ENCODE results near the gene CYB5B. TPM values are rescaled to one million over a fixed set of nuclear protein-coding genes. Genes with fewer than 3 reads are reported as not detected.
A peak's percentile ranks its signal among the peaks of the same experiment; 100 is the strongest.

CYB5B gene
- polyA plus RNA-seq, 1 donor (not counting 4 experiments of a cell fraction or from before 2014, with no cell fraction given), result 287 TPM

DNA sequence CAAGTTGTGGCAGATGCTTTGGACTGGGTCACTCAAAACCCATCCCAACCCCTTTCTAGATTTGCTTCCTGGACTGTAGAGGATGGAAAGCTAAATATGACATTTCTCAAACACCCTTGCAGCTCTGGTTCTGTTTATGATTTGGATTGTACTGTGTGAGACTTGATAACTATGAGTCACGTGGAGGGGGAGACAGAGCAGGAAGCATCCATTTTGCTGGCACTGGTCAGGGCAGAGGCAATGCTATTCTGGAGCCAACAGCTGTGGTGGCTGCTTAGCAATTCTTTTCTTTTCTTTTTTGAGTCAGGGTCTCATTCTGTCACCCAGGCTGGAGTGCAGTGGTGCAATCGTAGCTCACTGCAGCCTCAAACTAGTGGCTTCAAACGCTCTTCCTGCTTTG is 25.1 kb upstream of the CYB5B start:
- Histone ChIP-seq H3K9me3 (ENCODE audit: control insufficient read depth, low read depth, low read length) (no peaks in the 10 kb centered on the region), H4K20me1 (ENCODE audit: control insufficient read depth, extremely low read depth, insufficient read depth, low read length) (no peaks in the 10 kb centered on the region), H3K4me3 (ENCODE audit: control insufficient read depth in 2 of 3, extremely low read depth in 1 of 3, insufficient read depth in 2 of 3, low read depth in 1 of 3, low read length in 3 of 3) (no peak overlapping the region), H3K36me3 (ENCODE audit: control insufficient read depth in 2 of 2, extremely low read depth in 1 of 2, insufficient read depth in 2 of 2, low read length in 2 of 2) (no peaks in the 10 kb centered on the region), H2AFZ (ENCODE audit: control insufficient read depth, low read length) (peak overlapping the region; percentile 30), H3K4me1 (ENCODE audit: control insufficient read depth, extremely low read depth, insufficient read depth, low read length) (peaks cover 42% of the 10 kb centered on the region), H3K79me2 (ENCODE audit: control insufficient read depth, insufficient read depth, low read length) (no peaks in the 10 kb centered on the region), H3K9ac (ENCODE audit: control insufficient read depth, extremely low read depth, insufficient read depth, low read length) (no peak overlapping the region), H3K27me3 (ENCODE audit: control insufficient read depth, extremely low read depth, insufficient read depth, low read length) (no peaks in the 10 kb centered on the region), H3K4me2 (ENCODE audit: control insufficient read depth, extremely low read depth, insufficient read depth, low read depth, low read length) (no peak overlapping the region), H3K9me1 (ENCODE audit: control insufficient read depth, extremely low read depth, insufficient read depth, low read length) (no peaks in the 10 kb centered on the region), H3K27ac (ENCODE audit: control insufficient read depth, insufficient read depth, low read length) (no peak overlapping the region)
- TF ChIP-seq, protein P1, sequence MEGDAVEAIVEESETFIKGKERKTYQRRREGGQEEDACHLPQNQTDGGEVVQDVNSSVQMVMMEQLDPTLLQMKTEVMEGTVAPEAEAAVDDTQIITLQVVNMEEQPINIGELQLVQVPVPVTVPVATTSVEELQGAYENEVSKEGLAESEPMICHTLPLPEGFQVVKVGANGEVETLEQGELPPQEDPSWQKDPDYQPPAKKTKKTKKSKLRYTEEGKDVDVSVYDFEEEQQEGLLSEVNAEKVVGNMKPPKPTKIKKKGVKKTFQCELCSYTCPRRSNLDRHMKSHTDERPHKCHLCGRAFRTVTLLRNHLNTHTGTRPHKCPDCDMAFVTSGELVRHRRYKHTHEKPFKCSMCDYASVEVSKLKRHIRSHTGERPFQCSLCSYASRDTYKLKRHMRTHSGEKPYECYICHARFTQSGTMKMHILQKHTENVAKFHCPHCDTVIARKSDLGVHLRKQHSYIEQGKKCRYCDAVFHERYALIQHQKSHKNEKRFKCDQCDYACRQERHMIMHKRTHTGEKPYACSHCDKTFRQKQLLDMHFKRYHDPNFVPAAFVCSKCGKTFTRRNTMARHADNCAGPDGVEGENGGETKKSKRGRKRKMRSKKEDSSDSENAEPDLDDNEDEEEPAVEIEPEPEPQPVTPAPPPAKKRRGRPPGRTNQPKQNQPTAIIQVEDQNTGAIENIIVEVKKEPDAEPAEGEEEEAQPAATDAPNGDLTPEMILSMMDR (optimal IDR thresholded peaks at IDR 0.05 in 1 of 3, IDR thresholded peaks at IDR 0.05 in 1 of 3, conservative IDR thresholded peaks at IDR 0.05 in 1 of 3; ENCODE audit: extremely low read depth in 1 of 3, insufficient read depth in 2 of 3, low read length in 3 of 3), result no peak
- no peak for TF ChIP-seq EZH2 (IDR thresholded peaks at IDR 0.05; ENCODE audit: low read length)
- DNase-seq (ENCODE audit: low read depth, low spot score) (no peak), FAIRE-seq (no peak)
- dilution Hi-C loops (cut with MboI; ENCODE audit: extremely low pct_ligation_motif_present, low sequenced_read_pairs), result no loop called here

DNA sequence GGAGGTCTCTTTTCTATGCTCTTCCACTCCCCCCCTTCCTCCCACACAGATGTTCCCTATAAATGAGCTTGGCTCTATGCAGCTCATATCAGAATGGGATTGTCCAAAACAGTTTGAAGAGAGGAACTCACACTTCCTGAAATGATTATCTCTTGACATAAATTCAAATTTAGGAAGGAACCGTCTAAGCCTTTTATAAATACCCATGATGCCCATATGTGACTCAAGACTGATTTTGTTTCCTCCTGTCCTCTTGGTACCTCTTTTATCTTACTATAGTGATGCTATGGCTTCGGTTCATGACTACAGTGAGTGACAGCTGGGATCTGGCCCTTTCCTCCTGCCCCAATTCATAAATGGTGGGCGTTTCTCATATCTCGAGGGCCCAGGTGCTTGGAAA is 22.0 kb upstream of the CYB5B start:
- dilution Hi-C loops (cut with MboI; ENCODE audit: extremely low pct_ligation_motif_present, low sequenced_read_pairs), result no loop called here
- H3K4me2 ChIP-seq (ENCODE audit: control insufficient read depth, extremely low read depth, insufficient read depth, low read depth, low read length), result no peak overlapping the region
- peaks cover 53% of the 10 kb centered on the region for H3K4me1 ChIP-seq (ENCODE audit: control insufficient read depth, extremely low read depth, insufficient read depth, low read length)

More for the DNA sequence above, 22.0 kb upstream of the CYB5B start:
- Histone ChIP-seq H3K27me3 (ENCODE audit: control insufficient read depth, extremely low read depth, insufficient read depth, low read length) (no peaks in the 10 kb centered on the region), H3K9me3 (ENCODE audit: control insufficient read depth, low read depth, low read length) (no peaks in the 10 kb centered on the region), H4K20me1 (ENCODE audit: control insufficient read depth, extremely low read depth, insufficient read depth, low read length) (no peaks in the 10 kb centered on the region), H2AFZ (ENCODE audit: control insufficient read depth, low read length) (peak overlapping the region; percentile 7), H3K36me3 (ENCODE audit: control insufficient read depth in 2 of 2, extremely low read depth in 1 of 2, insufficient read depth in 2 of 2, low read length in 2 of 2) (no peaks in the 10 kb centered on the region), H3K27ac (ENCODE audit: control insufficient read depth, insufficient read depth, low read length) (no peak overlapping the region), H3K79me2 (ENCODE audit: control insufficient read depth, insufficient read depth, low read length) (no peaks in the 10 kb centered on the region), H3K9ac (ENCODE audit: control insufficient read depth, extremely low read depth, insufficient read depth, low read length) (no peak overlapping the region), H3K4me3 (ENCODE audit: control insufficient read depth in 2 of 3, extremely low read depth in 1 of 3, insufficient read depth in 2 of 3, low read depth in 1 of 3, low read length in 3 of 3) (no peak overlapping the region), H3K9me1 (ENCODE audit: control insufficient read depth, extremely low read depth, insufficient read depth, low read length) (no peaks in the 10 kb centered on the region)
- DNase-seq (ENCODE audit: low read depth, low spot score) (no peak), FAIRE-seq (no peak)
- no peak for TF ChIP-seq EZH2 (IDR thresholded peaks at IDR 0.05; ENCODE audit: low read length)
- TF ChIP-seq, protein P1 (optimal IDR thresholded peaks at IDR 0.05 in 1 of 3, IDR thresholded peaks at IDR 0.05 in 1 of 3, conservative IDR thresholded peaks at IDR 0.05 in 1 of 3; ENCODE audit: extremely low read depth in 1 of 3, insufficient read depth in 2 of 3, low read length in 3 of 3), result no peak
